Astrocyte of the hippocampus (primary cell): ENCODE data around the gene SGMS1.

Experiments
- DNase-seq: peaks from one replicate; pipeline ENCODE4 v3.0.0; 2011; ENCODE audit warnings: low read depth, low spot score

Gene SGMS1

GRCh38 chr10:50540069-50540825 lies 83.5 kb downstream of the SGMS1 start:
- no peak for DNase-seq

GRCh38 chr10:50538555-50539398 lies 85.0 kb downstream of the SGMS1 start:
- DNase-seq: no peak

GRCh38 chr10:50536617-50537240 lies 87.0 kb downstream of the SGMS1 start:
- DNase-seq: peak; percentile 72

GRCh38 chr10:50534748-50535376 lies 88.9 kb downstream of the SGMS1 start:
- peak; percentile 78 for DNase-seq

GRCh38 chr10:50533296-50533695 lies 90.5 kb downstream of the SGMS1 start:
- no peak for DNase-seq

GRCh38 chr10:50531388-50532077 lies 92.2 kb downstream of the SGMS1 start:
- no peak for DNase-seq

GRCh38 chr10:50529660-50530059 lies 94.1 kb downstream of the SGMS1 start:
- DNase-seq: no peak

- no peak for DNase-seq
Observed at GRCh38 chr10:50528206-50528605, 95.5 kb downstream of the SGMS1 start.

- DNase-seq: no peak
Observed at GRCh38 chr10:50527442-50528043, 96.2 kb downstream of the SGMS1 start.

GRCh38 chr10:50526185-50526584 lies 97.6 kb downstream of the SGMS1 start:
- DNase-seq: no peak

GRCh38 chr10:50523357-50523756 lies 100.4 kb downstream of the SGMS1 start:
- no peak for DNase-seq

GRCh38 chr10:50522908-50523307 lies 100.8 kb downstream of the SGMS1 start:
- DNase-seq: no peak

- no peak for DNase-seq
Observed at GRCh38 chr10:50520115-50520514, 103.6 kb downstream of the SGMS1 start.

- DNase-seq: no peak
Observed at GRCh38 chr10:50517626-50518025, 106.1 kb downstream of the SGMS1 start.

- no peak for DNase-seq
Observed at GRCh38 chr10:50516171-50516570, 107.6 kb downstream of the SGMS1 start.

GRCh38 chr10:50515420-50515819 lies 108.3 kb downstream of the SGMS1 start:
- DNase-seq: no peak

GRCh38 chr10:50514995-50515394 lies 108.8 kb downstream of the SGMS1 start:
- no peak for DNase-seq

GRCh38 chr10:50513956-50514355 lies 109.8 kb downstream of the SGMS1 start:
- DNase-seq: no peak

- DNase-seq: no peak
Observed at GRCh38 chr10:50512743-50513416, 110.9 kb downstream of the SGMS1 start.

- no peak for DNase-seq
Observed at GRCh38 chr10:50512214-50512595, 111.6 kb downstream of the SGMS1 start.
